WTC11 (cell line): Measurements from ENCODE around the gene SLCO4A1. TPM values are rescaled to one million over a fixed set of nuclear protein-coding genes. Genes with fewer than 3 reads are reported as not detected.

ENCODE experiments used
- ATAC-seq: fragments of 200-7000 bp; cut with Tn5 transposase; 2 replicates; pipeline ENCODE4 v1.10.0; 2021; ENCODE audit warnings: mild to moderate bottlenecking, moderate library complexity
- CTCF ChIA-PET: fragments of 300-600 bp; sonication (Branson Sonifier 250); formaldehyde crosslinking; loops from one replicate; lab custom pipeline; 2021; ENCODE audit warnings: antibody characterized with exemption; lab: Charles Lee
- POLR2A ChIA-PET: fragments of 350-600 bp; sonication (Branson Sonifier 250); formaldehyde crosslinking; loops from one replicate; lab custom pipeline; 2021; ENCODE audit warnings: antibody characterized with exemption; lab: Charles Lee
- DNase-seq: peaks from one replicate; pipeline ENCODE4 v3.0.0; 2021; ENCODE audit warnings: low spot score
- H3K27ac Mint-ChIP-seq: 2 replicates; pipeline ENCODE4 v1.8.0; 2021; ENCODE audit warnings: mixed read lengths
- H3K27me3 Mint-ChIP-seq: 2 replicates; pipeline ENCODE4 v1.8.0; 2021; ENCODE audit warnings: low read depth, mild to moderate bottlenecking, moderate library complexity, mixed read lengths
- H3K36me3 Mint-ChIP-seq: 2 replicates; pipeline ENCODE4 v1.8.0; 2021; ENCODE audit warnings: mixed read lengths
- H3K4me1 Mint-ChIP-seq: 2 replicates; pipeline ENCODE4 v1.8.0; 2022; ENCODE audit warnings: mixed read lengths
- H3K4me3 Mint-ChIP-seq: 2 replicates; pipeline ENCODE4 v1.8.0; 2021; ENCODE audit warnings: mild to moderate bottlenecking, moderate library complexity, mixed read lengths
- H3K9me3 Mint-ChIP-seq: 2 replicates; pipeline ENCODE4 v1.8.0; 2021; ENCODE audit warnings: mixed read lengths
- CBFB ChIP-seq: sonication (generic); formaldehyde crosslinking; IDR thresholded peaks from 2 replicates; pipeline ENCODE4 v1.8.1; 2022; ENCODE audit warnings: mild to moderate bottlenecking, low read depth, missing genetic modification reagents
- FOXJ3 ChIP-seq: sonication (generic); formaldehyde crosslinking; IDR thresholded peaks from 2 replicates; pipeline ENCODE4 v1.9.0; 2021; ENCODE audit warnings: missing genetic modification reagents, mild to moderate bottlenecking, borderline replicate concordance
- GABPB1 ChIP-seq: sonication (generic); formaldehyde crosslinking; IDR thresholded peaks from 2 replicates; pipeline ENCODE4 v1.8.1; 2023; ENCODE audit warnings: mild to moderate bottlenecking, missing genetic modification reagents
- NFATC4 ChIP-seq: fragments of 250-450 bp; sonication (Bioruptor Pico); IDR thresholded peaks from 2 replicates; pipeline ENCODE4 v1.9.0; 2021; ENCODE audit warnings: mild to moderate bottlenecking
- NFYB ChIP-seq: sonication (generic); formaldehyde crosslinking; conservative IDR thresholded peaks from 2 replicates; pipeline ENCODE4 v1.8.0; 2022; ENCODE audit warnings: low read depth, missing genetic modification reagents
- SMAD3 ChIP-seq: sonication (generic); formaldehyde crosslinking; IDR thresholded peaks from 2 replicates; pipeline ENCODE4 v1.8.0; 2022; ENCODE audit warnings: missing genetic modification reagents, mild to moderate bottlenecking, borderline replicate concordance
- ZBTB21 ChIP-seq: sonication (generic); formaldehyde crosslinking; IDR thresholded peaks from 2 replicates; pipeline ENCODE4 v1.8.1; 2023; ENCODE audit warnings: mild to moderate bottlenecking, missing genetic modification reagents, borderline replicate concordance
- ZNF671 ChIP-seq: fragments of 250-450 bp; sonication (Bioruptor Pico); IDR thresholded peaks from 2 replicates; pipeline ENCODE4 v1.8.0; 2021; ENCODE audit warnings: mild to moderate bottlenecking
- total RNA-seq: library from RNA; stranded (reverse); gene quantifications from 3 replicates; pipeline ENCODE4 v1.2.3, GENCODE V29; 2021
- TF ChIP-seq, protein P1 (sequence below): fragments of 250-450 bp; sonication (Bioruptor Pico); IDR thresholded peaks from 2 replicates; pipeline ENCODE4 v1.9.0; 2021; ENCODE audit warnings: moderate library complexity, mild to moderate bottlenecking, inconsistent platforms, borderline replicate concordance
- TF ChIP-seq, protein P2 (sequence below): sonication (generic); formaldehyde crosslinking; IDR thresholded peaks from 2 replicates; pipeline ENCODE4 v1.8.1; 2022; ENCODE audit warnings: mild to moderate bottlenecking, moderate library complexity, missing genetic modification reagents
- TF ChIP-seq, protein P3 (sequence below): sonication (generic); formaldehyde crosslinking; IDR thresholded peaks from 2 replicates; pipeline ENCODE4 v1.8.0; 2023; ENCODE audit warnings: mild to moderate bottlenecking, missing genetic modification reagents
- TF ChIP-seq, protein P4 (sequence below): sonication (generic); formaldehyde crosslinking; IDR thresholded peaks from 2 replicates; pipeline ENCODE4 v1.8.1; 2022; ENCODE audit warnings: low read depth, mild to moderate bottlenecking, moderate library complexity, missing genetic modification reagents, borderline replicate concordance
- TF ChIP-seq, protein P5 (sequence below): sonication (generic); formaldehyde crosslinking; IDR thresholded peaks from 2 replicates; pipeline ENCODE4 v1.8.1; 2023; ENCODE audit warnings: mild to moderate bottlenecking, missing genetic modification reagents, moderate library complexity
- TF ChIP-seq, protein P6 (sequence below): sonication (generic); formaldehyde crosslinking; conservative IDR thresholded peaks from 2 replicates; pipeline ENCODE4 v1.8.1; 2022; ENCODE audit warnings: mild to moderate bottlenecking, missing genetic modification reagents
- TF ChIP-seq, protein P7 (sequence below): sonication (generic); formaldehyde crosslinking; IDR thresholded peaks from 2 replicates; pipeline ENCODE4 v1.8.0; 2022; ENCODE audit warnings: mild to moderate bottlenecking, missing genetic modification reagents
- TF ChIP-seq, protein P8 (sequence below): sonication (generic); formaldehyde crosslinking; IDR thresholded peaks from 2 replicates; pipeline ENCODE4 v1.8.0; 2022; ENCODE audit warnings: missing genetic modification reagents

Gene SLCO4A1
- total RNA-seq, 1 experiment from 2014 or later = 19.9 TPM

DNA sequence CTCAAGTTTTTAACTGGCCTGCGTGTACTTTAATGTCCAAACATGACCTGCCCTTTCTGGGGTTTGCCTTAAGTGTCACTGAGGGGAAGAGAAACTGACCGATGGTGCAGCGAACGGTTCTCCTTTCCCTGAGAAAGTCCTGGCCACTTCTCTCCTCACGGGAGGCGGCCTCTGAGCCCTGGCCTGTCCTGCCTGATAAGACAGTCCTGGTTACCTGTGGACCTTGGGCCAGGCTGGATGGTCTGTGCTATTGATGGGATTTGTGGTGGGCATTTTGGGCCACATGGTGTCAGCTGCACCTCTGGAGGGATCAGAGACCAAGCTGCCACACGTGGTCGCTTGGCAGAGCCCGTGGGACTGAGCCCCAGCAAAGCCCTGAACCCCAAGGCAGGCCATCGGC is 54.7 kb downstream of the SLCO4A1 start:
- Mint-ChIP-seq H3K4me1 (no peaks in the 10 kb centered on the region), H3K27me3 (no peaks in the 10 kb centered on the region), H3K36me3 (no peaks in the 10 kb centered on the region), H3K9me3 (no peaks in the 10 kb centered on the region), H3K4me3 (no peak overlapping the region), H3K27ac (no peak overlapping the region)
- CTCF ChIA-PET = interaction anchor here (2.2 to 3.3 kb wide), 2 partner anchors 11 to 12 kb away, joined by 5 to 22 read pairs; partner anchors contain the start of gene NTSR1
- no peak for DNase-seq
- ATAC-seq = no peak
- TF ChIP-seq, protein P1, sequence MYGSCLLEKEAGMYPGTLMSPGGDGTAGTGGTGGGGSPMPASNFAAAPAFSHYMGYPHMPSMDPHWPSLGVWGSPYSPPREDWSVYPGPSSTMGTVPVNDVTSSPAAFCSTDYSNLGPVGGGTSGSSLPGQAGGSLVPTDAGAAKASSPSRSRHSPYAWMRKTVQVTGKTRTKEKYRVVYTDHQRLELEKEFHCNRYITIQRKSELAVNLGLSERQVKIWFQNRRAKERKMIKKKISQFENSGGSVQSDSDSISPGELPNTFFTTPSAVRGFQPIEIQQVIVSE (CRISPR knock-in tag) = no peak
- TF ChIP-seq, protein P2, sequence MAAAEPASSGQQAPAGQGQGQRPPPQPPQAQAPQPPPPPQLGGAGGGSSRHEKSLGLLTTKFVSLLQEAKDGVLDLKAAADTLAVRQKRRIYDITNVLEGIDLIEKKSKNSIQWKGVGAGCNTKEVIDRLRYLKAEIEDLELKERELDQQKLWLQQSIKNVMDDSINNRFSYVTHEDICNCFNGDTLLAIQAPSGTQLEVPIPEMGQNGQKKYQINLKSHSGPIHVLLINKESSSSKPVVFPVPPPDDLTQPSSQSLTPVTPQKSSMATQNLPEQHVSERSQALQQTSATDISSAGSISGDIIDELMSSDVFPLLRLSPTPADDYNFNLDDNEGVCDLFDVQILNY = no peak
- TF ChIP-seq NFATC4 (CRISPR knock-in tag) (no peak), ZBTB21 (CRISPR knock-in tag) (no peak), NFYB (no peak), GABPB1 (CRISPR knock-in tag) (no peak)
- TF ChIP-seq, protein P3, sequence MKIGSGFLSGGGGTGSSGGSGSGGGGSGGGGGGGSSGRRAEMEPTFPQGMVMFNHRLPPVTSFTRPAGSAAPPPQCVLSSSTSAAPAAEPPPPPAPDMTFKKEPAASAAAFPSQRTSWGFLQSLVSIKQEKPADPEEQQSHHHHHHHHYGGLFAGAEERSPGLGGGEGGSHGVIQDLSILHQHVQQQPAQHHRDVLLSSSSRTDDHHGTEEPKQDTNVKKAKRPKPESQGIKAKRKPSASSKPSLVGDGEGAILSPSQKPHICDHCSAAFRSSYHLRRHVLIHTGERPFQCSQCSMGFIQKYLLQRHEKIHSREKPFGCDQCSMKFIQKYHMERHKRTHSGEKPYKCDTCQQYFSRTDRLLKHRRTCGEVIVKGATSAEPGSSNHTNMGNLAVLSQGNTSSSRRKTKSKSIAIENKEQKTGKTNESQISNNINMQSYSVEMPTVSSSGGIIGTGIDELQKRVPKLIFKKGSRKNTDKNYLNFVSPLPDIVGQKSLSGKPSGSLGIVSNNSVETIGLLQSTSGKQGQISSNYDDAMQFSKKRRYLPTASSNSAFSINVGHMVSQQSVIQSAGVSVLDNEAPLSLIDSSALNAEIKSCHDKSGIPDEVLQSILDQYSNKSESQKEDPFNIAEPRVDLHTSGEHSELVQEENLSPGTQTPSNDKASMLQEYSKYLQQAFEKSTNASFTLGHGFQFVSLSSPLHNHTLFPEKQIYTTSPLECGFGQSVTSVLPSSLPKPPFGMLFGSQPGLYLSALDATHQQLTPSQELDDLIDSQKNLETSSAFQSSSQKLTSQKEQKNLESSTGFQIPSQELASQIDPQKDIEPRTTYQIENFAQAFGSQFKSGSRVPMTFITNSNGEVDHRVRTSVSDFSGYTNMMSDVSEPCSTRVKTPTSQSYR (CRISPR knock-in tag) = no peak
- TF ChIP-seq, protein P4, sequence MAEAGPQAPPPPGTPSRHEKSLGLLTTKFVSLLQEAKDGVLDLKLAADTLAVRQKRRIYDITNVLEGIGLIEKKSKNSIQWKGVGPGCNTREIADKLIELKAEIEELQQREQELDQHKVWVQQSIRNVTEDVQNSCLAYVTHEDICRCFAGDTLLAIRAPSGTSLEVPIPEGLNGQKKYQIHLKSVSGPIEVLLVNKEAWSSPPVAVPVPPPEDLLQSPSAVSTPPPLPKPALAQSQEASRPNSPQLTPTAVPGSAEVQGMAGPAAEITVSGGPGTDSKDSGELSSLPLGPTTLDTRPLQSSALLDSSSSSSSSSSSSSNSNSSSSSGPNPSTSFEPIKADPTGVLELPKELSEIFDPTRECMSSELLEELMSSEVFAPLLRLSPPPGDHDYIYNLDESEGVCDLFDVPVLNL = no peak
- TF ChIP-seq, all 79 proteins: peak for 0
- POLR2A ChIA-PET = interaction anchor here (0.5 kb wide), 1 partner anchor 83 kb away, joined by 3 read pairs; no protein-coding TSS in a partner anchor

DNA sequence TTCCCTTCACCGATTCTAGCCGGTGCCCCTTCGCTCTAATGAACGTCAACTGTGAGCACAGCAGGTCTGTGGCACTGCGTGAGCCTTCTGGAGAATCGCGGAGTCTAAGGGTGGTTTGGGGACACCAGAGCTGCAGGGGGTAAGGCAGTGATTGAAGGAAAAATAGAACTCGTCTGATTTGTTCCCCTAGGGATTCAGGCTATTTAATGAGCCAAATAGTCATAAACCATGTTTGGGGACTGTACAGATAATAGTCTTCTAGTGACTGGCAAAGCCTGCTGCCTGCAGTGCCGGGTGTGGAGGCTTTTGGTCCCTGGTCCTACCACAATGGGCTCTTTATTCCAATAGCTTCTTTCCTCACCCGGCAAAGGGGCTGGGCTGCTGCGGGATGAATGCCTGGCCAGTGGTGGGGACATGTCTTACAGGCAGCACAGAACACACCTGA is 55.2 kb downstream of the SLCO4A1 start:
- Mint-ChIP-seq H3K4me3 (no peak overlapping the region), H3K36me3 (no peaks in the 10 kb centered on the region), H3K27me3 (peaks cover under 1% of the 10 kb centered on the region; the same call in 1 of the 2 replicates), H3K27ac (peak overlapping the region; percentile 19; the same call in 1 of the 2 replicates), H3K4me1 (no peaks in the 10 kb centered on the region), H3K9me3 (no peaks in the 10 kb centered on the region)
- ATAC-seq (no peak), DNase-seq (no peak)
- no peak for TF ChIP-seq FOXJ3 (CRISPR knock-in tag)
- no peak for TF ChIP-seq SMAD3 (CRISPR knock-in tag)
- TF ChIP-seq, protein P2 = no peak
- no peak for TF ChIP-seq CBFB (CRISPR knock-in tag)
- ChIA-PET POLR2A (interaction anchor here (0.5 kb wide), 1 partner anchor 82 kb away, joined by 3 read pairs; no protein-coding TSS in a partner anchor), CTCF (interaction anchor here (2.2 to 3.3 kb wide), 2 partner anchors 11 to 12 kb away, joined by 5 to 22 read pairs; partner anchors contain the start of gene NTSR1)

DNA sequence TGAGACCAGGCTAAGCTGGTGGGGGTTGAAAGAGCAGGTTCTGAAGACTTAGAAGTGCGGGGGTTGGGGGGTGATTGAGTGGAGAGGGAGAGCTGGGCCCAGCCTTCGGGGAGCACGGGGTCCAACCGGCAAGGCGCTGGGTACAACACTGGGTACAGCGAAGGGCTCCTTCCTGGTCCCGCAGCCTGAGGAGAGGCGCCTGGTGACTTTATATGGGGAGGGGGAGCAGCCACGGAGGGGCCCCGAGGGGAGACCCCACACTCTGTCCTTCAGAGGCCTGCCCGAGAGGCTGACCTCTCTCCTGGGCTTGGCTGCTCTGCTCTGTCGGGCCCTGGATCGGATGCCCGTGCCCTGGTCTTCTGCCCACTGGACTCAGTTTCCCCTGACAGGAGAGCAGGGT is 55.9 kb downstream of the SLCO4A1 start:
- Mint-ChIP-seq H3K4me3 (no peak overlapping the region), H3K36me3 (no peaks in the 10 kb centered on the region), H3K9me3 (no peaks in the 10 kb centered on the region), H3K27ac (no peak overlapping the region), H3K27me3 (peaks cover 3% of the 10 kb centered on the region; the same call in 1 of the 2 replicates), H3K4me1 (no peaks in the 10 kb centered on the region)
- ChIA-PET CTCF (interaction anchor here (2.2 to 3.3 kb wide), 2 partner anchors 10 to 13 kb away, joined by 5 to 22 read pairs; partner anchors contain the start of gene NTSR1), POLR2A (no interaction called here)
- ATAC-seq (no peak), DNase-seq (no peak)
- TF ChIP-seq GABPB1 (CRISPR knock-in tag) = no peak
- TF ChIP-seq, protein P5, sequence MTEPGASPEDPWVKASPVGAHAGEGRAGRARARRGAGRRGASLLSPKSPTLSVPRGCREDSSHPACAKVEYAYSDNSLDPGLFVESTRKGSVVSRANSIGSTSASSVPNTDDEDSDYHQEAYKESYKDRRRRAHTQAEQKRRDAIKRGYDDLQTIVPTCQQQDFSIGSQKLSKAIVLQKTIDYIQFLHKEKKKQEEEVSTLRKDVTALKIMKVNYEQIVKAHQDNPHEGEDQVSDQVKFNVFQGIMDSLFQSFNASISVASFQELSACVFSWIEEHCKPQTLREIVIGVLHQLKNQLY (CRISPR knock-in tag) = no peak
- TF ChIP-seq, protein P6, sequence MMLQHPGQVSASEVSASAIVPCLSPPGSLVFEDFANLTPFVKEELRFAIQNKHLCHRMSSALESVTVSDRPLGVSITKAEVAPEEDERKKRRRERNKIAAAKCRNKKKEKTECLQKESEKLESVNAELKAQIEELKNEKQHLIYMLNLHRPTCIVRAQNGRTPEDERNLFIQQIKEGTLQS (CRISPR knock-in tag) = no peak
- TF ChIP-seq, protein P7, sequence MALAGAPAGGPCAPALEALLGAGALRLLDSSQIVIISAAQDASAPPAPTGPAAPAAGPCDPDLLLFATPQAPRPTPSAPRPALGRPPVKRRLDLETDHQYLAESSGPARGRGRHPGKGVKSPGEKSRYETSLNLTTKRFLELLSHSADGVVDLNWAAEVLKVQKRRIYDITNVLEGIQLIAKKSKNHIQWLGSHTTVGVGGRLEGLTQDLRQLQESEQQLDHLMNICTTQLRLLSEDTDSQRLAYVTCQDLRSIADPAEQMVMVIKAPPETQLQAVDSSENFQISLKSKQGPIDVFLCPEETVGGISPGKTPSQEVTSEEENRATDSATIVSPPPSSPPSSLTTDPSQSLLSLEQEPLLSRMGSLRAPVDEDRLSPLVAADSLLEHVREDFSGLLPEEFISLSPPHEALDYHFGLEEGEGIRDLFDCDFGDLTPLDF = no peak
- TF ChIP-seq, protein P8, sequence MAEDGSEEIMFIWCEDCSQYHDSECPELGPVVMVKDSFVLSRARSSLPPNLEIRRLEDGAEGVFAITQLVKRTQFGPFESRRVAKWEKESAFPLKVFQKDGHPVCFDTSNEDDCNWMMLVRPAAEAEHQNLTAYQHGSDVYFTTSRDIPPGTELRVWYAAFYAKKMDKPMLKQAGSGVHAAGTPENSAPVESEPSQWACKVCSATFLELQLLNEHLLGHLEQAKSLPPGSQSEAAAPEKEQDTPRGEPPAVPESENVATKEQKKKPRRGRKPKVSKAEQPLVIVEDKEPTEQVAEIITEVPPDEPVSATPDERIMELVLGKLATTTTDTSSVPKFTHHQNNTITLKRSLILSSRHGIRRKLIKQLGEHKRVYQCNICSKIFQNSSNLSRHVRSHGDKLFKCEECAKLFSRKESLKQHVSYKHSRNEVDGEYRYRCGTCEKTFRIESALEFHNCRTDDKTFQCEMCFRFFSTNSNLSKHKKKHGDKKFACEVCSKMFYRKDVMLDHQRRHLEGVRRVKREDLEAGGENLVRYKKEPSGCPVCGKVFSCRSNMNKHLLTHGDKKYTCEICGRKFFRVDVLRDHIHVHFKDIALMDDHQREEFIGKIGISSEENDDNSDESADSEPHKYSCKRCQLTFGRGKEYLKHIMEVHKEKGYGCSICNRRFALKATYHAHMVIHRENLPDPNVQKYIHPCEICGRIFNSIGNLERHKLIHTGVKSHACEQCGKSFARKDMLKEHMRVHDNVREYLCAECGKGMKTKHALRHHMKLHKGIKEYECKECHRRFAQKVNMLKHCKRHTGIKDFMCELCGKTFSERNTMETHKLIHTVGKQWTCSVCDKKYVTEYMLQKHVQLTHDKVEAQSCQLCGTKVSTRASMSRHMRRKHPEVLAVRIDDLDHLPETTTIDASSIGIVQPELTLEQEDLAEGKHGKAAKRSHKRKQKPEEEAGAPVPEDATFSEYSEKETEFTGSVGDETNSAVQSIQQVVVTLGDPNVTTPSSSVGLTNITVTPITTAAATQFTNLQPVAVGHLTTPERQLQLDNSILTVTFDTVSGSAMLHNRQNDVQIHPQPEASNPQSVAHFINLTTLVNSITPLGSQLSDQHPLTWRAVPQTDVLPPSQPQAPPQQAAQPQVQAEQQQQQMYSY (CRISPR knock-in tag) = no peak
- no peak for TF ChIP-seq ZNF671 (CRISPR knock-in tag)
